NCI-H524 treated with DMSO at 0.1 percent for 48 hours (cell line): ENCODE measurements around the gene F2RL2.

Source experiments
- DNase-seq: peaks from one replicate; lab custom pipeline; 2025; lab: John Stamatoyannopoulos, UW

Gene F2RL2

DNA sequence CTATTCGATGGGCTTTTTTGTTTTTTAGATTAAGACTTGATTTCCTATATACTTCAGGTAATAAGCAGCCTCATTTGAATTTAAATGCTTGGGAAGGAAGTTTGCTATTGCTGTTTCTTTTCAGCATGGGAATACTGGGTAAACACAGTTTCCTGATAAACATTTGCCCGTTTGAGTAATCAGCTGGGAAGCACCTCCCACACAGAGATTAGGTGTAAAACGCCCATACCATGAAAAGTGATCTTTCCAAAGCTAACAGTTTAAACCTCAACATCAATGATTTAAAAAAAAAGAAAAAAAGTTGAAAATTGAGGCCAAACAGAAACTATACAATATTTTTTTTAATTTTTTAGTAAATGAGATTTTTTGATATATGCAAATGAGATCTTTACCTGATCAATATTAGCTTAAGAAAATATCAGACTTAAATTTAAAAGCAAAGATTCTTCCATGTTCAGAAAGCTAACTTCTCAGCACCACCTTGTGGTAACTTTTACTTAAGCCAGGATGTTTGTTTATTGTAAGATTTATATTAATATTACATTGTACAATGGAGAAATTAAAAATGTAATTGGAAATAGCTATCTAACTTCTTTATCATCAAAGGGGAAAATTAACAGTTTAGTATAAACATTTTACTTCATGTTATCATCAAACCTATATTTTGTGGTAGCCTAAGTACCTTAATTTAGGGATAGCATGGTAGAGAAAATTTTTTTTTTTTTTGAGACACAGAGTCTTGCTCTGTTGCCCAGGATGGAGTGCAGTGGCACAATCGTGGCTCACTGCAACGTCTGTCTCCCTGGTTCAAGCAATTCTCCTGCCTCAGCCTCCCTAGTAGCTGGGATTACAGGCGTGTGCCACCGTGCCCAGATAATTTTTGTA lies 39.8 kb downstream of the F2RL2 start:
- DNase-seq = no peak

DNA sequence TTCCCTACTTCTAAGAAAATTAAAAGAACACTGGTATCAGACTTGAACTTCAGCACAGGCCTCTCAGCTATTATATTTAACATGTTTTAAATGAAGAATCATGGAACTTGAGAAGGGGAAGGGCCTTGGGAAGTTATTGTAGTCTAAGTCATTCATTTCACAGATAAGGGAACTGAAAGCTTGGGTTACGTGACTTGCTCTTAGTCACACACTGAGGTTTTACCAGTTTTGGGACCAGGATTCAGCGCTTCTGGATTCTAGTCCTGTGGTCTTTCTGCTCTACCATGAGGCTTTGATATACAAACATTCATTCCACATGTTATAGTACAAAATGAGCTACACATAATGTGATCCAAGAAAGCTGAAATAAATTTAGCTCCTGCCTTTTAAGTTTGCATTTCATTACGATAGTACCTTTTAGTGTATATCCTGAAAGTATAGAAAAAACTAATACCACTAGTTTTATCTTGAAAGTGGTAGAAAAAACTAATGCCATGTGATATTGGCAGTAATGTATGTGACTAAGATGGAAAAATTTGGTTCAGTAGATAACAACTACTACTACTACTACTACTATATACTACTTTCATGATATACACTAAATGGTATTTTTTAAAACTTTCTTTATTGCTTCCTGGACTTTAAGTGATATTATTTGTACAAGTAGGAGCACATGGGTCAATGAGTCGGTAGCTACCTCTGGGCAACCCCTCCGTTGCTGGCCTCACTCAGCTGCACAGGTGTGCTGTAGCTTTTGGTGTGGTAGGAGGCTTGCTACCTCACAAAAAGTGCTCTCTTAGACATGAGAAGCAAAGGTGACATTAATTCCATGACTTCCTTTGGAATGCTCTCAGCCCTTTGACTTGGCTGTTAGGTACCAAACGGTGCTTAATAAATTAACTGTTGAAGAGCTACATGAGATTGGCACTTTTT lies 40.7 kb downstream of the F2RL2 start:
- no peak for DNase-seq

DNA sequence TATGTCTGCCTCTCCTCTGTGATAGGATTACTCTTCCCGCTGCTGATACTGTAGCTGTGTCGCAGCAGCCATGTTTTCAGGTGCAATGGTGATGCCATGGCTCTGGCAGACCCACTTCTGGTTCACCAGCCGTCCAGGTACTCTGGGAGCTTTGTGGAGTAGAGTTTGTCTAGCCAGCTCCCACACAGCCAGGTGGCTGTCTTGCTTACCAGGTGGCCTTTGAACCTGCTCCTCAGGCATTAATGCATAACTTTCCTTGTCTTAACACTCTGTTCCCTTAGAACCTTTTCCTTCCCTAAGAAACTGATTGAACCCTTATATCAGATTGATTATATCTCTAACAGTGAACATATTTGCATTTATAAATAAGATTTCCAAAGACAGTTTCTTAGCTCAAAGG lies 42.2 kb downstream of the F2RL2 start:
- DNase-seq = no peak

DNA sequence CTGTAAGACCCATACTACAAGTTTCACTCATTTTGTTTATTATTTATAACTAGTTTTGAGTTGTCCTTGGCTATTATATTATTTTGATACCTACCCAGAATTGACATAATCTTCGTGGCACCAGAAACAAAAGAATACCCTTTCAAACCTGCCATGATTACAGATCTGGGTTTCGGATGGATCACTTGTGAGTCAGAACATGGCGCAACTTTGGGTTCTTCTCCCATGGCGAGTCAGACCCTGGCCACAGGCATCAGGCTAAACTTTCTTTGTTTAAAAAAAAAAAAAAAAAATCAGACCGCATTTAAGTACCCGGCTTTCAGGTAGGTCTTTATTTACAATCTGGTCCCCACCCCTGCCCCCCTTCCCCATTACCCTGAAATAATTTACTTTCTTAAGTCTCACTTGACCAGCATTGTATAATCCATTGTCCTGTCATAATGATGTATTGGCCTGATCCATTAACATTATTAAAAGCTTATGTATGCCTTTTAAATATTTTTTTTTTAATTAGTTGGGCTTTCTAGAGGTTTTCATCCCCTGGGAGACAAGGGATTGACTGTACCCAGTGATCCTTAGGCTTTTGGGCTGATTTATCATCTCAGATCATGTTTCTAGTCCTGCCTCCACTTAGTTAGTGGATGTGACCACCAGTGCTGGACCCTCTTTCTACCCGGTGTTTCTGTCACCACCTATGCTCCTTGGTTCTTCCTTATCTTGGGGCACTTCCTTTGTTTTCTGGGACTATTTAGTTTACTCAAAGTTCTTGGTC lies 43.9 kb downstream of the F2RL2 start:
- DNase-seq = no peak

DNA sequence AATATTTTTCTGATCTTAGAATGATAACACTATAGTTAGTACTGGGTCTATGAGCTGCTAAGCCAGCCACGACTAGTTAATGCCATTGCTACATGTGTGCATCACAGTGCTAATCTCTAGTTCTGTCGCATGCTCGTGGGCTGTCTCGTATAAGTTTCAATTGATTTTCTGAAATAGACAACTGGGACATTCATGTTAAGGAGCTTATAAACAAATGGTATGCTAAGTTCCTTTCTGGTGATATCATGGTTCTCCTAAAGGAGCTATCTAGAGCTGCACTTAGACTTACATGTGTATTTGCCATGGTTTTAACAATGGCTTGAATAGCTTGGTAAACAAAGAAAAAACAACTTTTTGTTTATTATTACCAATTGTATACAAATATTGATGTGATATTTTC lies 46.2 kb downstream of the F2RL2 start:
- no peak for DNase-seq

DNA sequence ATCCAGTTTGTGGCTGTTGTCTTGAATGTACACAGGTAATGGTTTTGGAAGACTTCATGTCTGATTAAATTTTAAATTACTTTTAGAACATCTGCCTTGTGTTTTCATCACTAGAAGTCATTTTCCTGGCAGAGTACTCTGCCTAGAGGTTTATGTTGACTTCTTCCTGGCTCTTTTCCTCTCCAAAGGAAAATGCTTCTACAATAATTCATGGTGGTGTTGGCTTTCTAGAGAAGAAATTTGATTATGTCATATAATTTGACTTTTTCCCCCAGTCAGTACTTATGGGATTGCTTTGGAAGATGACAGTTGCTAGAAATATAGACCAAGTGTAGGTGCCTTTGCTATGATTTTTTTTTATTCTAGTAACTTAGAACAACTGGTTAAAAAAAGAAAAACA lies 46.8 kb downstream of the F2RL2 start:
- DNase-seq = no peak

DNA sequence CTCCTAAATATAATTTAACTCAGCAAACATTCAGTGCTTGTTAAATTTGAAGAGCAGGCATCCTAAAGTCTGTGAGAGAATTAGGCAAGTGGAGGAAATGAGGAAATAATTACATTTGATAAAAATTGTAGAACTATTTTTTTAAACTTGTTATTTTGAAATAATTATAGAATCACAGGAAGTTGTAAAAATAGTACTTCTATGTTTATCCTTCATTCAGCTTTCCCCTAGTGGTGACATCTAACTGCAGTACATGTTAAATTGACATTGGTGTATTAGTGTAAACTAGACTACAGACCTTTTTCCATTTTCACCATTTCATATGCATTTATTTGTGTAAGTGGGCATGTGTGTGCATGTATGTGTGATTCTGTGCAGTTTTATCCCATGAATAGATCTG lies 51.6 kb downstream of the F2RL2 start:
- DNase-seq = no peak

DNA sequence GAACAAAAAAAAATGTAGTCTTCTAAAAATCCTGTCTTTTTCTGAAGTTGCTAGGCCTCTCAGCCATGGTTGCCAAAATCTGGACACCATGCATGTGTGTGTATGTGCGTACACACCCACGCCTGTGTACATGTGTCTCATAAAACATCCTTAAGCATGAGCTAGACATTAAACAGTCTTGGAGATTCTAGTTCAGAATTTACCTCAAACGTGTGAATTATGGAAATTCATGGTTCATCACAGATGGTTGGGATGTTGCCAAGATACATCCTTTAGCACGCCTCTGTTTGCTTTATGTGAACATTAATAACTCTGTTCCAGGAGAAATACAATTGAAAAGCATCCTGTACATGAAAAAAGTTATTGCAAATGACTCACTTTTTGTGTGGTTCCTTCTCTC lies 53.0 kb downstream of the F2RL2 start:
- no peak for DNase-seq
